ENCODE results near the gene CTF1.

Gene CTF1

DNA sequence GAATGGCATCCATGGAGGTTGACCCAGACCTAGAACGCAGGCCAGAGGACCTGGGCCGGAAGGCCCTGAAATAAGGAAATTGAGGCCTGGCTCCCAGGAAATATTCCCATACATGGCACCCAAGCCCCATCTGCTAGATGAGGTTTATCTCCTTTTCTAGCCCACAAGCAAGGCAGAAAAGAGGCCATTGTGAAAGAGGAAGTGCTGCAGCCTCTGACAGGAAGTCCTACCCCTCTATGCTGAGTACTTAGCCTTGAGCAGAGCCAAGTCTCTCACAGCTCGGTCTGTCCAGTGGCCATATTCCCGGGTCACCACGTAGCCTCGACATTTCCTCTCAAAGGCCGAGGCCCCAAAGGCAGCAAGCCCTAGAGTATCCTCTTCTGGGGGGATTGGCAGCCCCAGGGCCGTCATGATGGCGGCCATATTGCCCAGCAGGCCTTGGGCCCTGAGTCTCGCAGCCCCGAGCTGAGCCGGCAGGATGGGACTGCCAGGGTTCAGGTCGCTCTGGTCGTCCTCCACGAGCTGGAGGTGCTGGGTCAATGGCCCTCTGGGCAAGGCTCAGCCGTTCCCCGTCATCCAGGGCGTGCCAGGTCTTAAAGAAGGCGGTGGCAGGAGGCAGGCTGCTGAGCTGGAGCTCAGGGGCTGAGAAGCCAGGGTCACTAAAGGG is 7.8 kb downstream of the CTF1 start:
- no peak for DNase-seq

DNA sequence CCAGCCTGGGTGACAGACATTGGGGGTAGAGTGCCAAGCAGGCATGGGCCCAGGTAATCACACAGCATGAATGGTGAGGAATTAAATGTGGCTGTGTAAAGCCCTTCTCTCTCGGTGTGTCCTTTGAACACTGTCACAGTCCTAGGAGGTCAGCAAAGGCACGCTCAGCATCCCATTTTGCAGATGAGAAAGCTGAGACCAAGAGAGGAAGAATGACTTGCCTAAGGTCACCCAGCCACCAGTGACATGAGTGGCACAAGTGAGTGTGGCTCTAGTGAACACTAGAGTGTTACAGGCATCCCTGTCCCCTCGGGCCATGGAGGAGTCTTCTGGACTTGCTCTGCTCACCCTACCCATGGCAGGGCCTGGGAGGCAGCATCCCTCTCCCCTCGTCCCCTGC is 10.7 kb downstream of the CTF1 start:
- DNase-seq: no peak

DNA sequence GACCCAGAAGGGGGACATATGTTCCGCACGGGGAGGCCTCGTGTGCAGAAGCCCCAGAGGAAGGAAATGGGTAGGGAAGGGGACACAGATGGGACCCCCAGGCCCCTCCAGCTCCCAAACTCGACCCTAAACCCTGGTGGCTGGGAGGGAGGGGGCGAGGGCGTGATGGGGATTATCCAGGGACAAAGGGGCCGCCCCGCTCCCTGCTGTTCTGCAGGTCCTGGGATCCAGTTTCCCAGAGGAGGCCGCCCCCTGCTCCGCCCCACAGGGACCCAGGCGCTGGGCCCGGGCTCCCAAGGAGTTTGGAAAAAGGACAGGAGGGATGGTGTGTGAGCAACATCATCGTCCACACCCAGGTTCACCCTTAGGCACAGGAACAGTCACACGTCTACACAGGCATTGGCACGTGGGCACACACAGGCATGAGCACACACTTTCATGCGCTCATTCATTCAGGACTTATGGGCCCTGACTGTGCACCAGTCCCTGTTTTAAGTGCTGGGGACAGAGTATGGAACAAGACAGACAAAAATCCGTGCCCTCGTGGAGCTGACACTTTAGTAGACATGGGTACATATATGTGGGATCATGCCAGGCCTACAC is 14.1 kb downstream of the CTF1 start:
- no peak for DNase-seq

DNA sequence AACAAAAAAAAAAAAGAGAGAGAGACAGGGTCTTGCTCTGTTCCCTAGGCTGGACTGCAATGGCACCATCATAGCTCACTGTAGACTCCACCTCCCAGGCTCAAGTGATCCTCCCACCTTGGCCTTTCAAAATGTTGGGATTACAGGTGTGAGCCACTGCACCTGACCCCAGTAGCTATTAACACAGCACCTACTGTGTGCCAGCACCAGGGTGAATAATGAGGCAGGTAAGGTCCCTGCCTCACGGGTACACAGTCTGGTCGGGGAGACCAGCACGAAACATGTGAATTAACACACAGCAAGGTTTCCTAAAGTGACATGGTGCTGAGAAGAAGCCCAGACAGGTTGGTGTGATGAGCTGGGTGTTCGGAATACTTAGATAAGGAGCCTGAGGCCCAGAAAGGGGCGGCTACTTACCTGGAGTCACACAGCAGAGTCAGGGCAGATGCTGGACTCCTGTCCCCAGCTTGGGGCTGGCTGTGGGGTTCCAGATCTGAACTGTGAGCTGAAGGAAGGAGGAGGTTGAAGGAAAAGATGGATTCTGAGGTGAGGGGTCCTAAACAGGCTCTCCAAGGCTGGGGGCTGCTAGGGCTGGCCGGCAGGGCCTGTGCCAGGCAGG is 16.5 kb downstream of the CTF1 start:
- no peak for DNase-seq

DNA sequence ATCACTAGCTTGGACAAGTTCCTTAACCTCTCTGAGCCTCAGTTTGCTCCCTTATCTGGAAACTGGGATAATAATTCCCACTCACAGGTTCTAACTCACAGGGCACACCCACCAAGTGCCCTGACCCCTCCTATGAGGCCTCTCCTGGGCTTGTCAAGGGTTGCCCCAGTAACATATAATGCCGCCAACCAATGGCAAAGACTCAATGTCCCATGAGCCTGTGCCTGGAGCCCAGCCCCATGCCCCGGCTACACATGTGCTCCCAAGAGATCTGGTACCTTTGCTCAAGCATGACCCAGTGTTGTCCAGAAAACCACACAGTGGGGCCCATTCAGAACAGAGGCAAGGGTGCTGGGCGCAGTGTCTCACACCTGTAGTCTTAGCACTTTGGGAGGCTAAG is 18.4 kb downstream of the CTF1 start:
- no peak for DNase-seq

GRCh38 chr16:30918614-30919013 is 22.2 kb downstream of the CTF1 start:
- DNase-seq: no peak

- DNase-seq: no peak
Measured at GRCh38 chr16:30920891-30921290, 24.5 kb downstream of the CTF1 start.

DNA sequence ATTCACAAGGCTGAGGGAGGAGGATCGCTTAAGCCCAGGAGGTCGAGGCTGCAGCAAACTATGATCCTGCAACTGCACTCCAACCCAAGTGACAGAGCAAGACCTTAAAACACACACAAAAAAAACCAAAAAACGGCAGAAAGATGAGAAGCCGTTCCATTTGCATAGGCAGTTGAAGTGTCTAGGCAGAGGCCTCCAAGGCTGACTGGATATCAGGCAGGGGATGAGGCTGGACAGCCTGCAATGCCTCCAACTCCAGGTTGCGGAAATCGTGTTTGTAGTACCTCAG is 25.0 kb downstream of the CTF1 start:
- DNase-seq: no peak

GRCh38 chr16:30921748-30922419 is 25.5 kb downstream of the CTF1 start:
- peak in 55 of 56 donors; percentile 13 to 96 (median 77) for DNase-seq

DNA sequence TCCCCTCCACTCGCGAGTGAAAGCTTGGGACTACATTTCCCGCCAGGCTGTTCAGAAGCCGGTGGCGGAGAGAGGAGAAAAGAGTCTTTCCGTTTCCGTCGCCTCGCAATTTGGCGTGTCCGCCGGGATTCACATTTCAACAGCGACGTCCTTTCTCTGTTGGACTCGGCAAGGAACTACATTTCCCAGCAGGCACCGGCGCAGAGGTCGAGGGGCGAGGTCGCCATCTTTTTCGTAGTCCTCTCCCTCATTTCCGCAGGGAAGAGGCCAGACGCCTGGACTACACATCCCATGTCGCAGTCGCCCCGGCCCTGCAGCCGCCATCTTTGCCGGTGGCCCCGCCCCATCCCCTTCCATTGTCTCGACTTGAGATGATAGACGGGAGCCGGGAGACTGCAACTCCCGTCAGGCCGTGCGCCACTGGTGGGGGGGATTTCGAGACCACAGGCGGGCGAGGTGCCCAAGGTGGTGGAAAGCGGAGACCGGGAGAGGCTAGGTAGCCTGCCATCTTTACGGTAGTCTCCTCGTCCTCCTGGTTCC is 26.1 kb downstream of the CTF1 start:
- DNase-seq: peak; percentile 92 to 100 (median 100)

DNA sequence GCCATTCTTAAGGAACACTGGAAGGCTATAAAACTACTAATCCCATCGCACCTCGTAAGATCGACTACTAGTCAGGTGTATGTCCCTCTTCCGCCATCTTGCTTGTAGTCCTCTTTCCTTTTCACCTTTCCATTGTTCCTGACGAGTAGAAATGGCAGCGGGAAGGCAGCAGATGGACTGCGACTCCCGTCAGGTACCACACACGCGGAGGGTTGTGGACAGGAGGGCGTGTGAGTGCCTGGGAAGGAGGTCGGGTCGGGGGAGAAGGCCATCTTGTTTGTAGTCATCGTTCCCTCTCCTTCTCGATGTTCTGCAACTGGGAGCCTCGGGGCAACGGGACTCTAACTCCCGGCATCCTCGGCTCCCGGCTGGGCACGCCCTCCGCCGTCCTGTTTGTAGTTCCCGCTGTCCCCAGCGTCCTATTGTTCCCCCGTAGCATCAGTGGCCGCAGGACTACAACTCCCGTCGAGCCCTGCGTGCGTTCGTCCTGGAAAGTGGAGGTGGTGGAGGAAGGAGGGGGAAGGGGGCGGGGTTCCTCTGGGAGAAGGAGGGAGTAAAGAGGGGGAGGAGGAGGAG is 26.6 kb downstream of the CTF1 start:
- peak; percentile 88 to 100 (median 99) for DNase-seq

- peak in 1 of 56 donors; percentile 63 for DNase-seq
Measured at GRCh38 chr16:30923554-30924075, 27.2 kb downstream of the CTF1 start, which contains the start of gene FBXL19. Gene FBXL19 (plus strand): TSS chr16:30923572. CDS start chr16:30925755, 2,183 bp downstream.

DNA sequence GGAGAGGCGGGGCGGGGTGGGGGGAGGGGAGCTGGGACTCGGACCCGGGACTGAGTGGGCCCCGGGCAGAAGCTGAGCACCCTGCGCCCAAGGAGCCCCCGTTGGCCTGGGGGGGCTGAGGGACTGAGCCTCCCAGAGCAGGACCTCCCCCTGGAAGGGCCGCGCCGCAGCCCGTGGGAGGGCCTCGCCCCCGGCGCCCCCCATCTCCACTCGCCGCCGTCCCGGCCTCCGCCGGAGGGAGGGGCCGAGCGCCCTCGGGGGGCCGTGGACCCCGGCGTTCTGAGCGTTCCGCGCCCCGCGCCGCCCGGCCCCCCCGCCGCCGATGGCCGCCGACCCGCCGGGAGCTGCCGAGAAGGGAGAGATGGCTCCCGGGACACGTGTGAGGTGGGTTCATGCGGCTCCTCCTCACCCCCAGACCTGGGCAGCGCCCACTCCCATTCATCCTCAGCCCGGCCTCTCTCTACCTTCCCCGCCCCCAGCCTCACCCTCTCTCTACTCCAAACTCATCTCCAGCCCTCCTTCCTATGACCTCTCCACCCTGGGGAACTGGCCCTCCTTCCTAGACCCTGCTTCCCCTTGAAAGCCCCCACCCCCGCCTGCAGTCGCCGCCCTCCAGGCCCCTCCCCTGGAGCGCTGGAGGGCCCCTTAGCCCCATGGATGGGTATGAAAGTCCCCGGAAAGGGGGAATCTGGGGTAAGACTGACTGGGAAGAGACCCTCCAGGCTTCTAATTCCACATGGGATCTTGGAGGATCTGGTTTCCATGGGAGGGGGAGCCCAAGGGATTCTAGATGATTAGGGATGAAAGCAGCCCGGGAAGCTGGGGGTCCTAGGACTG is 27.9 kb downstream of the CTF1 start:
- DNase-seq: peak in 2 of 56 donors; percentile 60 to 63

- no peak for DNase-seq
Measured at GRCh38 chr16:30924913-30925631, 28.7 kb downstream of the CTF1 start.

DNA sequence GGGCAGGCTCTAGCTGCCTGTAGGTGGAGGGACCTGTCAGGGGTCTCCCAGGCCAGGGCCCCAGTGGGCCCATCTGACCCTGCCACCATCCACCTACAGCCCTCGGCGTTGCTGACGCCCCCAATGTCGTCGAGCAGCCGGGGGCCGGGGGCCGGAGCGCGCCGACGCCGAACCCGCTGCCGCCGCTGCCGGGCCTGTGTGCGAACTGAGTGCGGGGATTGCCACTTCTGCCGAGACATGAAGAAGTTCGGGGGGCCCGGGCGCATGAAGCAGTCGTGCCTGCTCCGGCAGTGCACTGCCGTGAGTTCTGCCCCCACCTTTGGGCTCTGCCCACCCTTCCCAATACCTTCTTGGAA is 29.2 kb downstream of the CTF1 start:
- no peak for DNase-seq

DNA sequence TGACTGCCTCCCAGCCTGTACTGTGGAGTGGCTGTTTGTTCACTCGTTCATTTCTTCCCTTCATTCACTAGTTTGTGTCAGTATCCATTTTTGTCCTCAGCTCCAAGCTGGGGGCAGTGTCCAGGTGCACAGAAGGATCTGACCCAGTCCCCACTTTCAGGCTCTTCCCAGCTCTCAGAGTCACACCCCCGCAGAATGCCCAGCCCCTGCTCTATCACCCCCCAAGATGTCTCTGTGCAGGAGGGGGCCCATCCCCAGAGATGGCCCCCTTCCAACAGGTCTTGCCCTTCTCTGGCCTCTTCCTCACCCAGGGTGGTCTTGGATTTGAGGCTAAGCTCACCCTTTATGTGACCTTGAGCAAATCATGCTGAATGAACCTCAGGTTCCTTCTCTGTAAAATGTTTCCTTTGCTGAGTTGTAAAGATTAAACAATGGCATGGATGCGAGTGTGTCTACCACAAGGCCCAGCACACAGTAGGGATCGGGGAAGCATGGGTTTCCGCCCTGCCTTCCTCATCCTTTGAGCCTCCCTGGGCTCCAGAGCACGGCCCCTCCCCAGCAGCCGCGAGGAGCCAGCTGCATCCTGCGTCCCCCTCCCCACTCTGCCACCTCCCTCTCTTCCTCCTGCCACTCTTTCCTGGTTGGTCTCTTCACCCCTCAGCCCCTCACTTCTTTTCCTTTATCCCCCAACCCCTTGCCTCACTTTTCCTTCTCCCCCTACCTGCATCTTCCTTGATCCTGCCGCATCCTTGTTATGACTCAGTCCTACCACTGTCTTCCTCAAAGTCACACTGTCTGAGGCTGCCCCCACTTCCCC is 29.8 kb downstream of the CTF1 start:
- no peak for DNase-seq

DNA sequence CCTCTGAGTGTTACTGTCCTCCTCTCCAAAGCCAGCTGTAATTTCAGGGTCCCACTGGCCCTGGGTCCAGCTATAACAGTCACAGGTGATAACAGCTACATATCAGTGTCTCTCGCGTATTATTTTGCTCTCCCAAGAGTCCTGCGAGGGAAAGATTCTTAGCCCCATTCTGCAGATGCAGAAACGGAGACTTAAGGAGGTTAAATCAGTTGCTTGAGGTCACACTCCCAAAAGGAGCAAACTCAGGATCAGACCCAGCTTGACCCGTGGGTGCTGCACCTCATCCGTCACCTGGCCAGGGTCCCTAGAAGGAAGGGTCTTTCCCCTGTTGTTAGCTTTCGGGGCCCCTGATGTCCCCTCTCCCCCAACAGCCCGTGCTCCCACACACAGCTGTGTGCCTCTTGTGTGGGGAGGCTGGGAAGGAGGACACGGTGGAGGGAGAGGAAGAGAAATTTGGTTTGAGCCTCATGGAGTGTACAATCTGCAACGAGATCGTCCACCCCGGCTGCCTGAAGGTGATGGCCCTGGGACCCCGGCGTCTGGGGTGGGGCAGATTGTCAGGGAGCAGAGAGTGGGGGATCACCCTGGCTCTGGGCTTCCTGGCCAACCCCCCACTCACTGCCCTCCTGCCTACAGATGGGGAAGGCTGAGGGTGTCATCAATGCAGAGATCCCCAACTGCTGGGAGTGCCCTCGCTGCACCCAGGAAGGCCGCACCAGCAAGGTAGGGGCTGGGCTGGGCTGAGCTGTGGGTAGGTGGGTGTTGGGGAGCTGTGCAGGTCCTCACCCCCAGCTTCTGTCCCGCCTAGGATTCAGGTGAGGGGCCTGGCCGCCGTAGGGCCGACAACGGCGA is 30.7 kb downstream of the CTF1 start:
- DNase-seq: no peak

- peak in 46 of 56 donors; percentile 39 to 88 (median 68) for DNase-seq
Measured at GRCh38 chr16:30927789-30928378, 31.5 kb downstream of the CTF1 start.

Measured in amygdala (tissue), 56 donors.